Cortex of kidney (tissue), 1 donor: Measurements from ENCODE around the gene TENM4.
"Not testable (repeated sequence)": the region's sequence is repeated elsewhere in the genome, so short reads cannot be mapped to it uniquely, and the experiment has no call there.

Source experiments
- DNase-seq: peaks from one replicate; lab custom pipeline; 2025; lab: John Stamatoyannopoulos, UW

Gene TENM4

GRCh38 chr11:79244798-79245197, 196.0 kb downstream of the TENM4 start:
- no peak for DNase-seq

GRCh38 chr11:79244241-79244772, 196.5 kb downstream of the TENM4 start:
- DNase-seq = no peak

- DNase-seq = no peak
Observed at GRCh38 chr11:79243422-79244210, 197.2 kb downstream of the TENM4 start.

GRCh38 chr11:79242616-79243015, 198.2 kb downstream of the TENM4 start:
- no peak for DNase-seq

- no peak for DNase-seq
Observed at GRCh38 chr11:79241852-79242241, 199.0 kb downstream of the TENM4 start.

GRCh38 chr11:79241205-79241851, 199.5 kb downstream of the TENM4 start:
- DNase-seq = no peak

- no peak for DNase-seq
Observed at GRCh38 chr11:79237703-79238102, 203.1 kb downstream of the TENM4 start.

GRCh38 chr11:79237091-79237490, 203.7 kb downstream of the TENM4 start:
- no peak for DNase-seq

- DNase-seq = no peak
Observed at GRCh38 chr11:79236541-79236971, 204.3 kb downstream of the TENM4 start.

GRCh38 chr11:79235696-79236095, 205.1 kb downstream of the TENM4 start:
- no peak for DNase-seq

GRCh38 chr11:79232346-79232745, 208.5 kb downstream of the TENM4 start:
- no peak for DNase-seq

GRCh38 chr11:79229047-79229446, 211.8 kb downstream of the TENM4 start:
- DNase-seq = no peak

GRCh38 chr11:79227767-79228755, 212.8 kb downstream of the TENM4 start:
- no peak for DNase-seq

GRCh38 chr11:79227308-79227707, 213.5 kb downstream of the TENM4 start:
- no peak for DNase-seq

GRCh38 chr11:79226126-79226525, 214.7 kb downstream of the TENM4 start:
- no peak for DNase-seq

- not testable (repeated sequence) for DNase-seq
Observed at GRCh38 chr11:79222163-79222562, 218.7 kb downstream of the TENM4 start.

- no peak for DNase-seq
Observed at GRCh38 chr11:79221444-79222130, 219.2 kb downstream of the TENM4 start.

- DNase-seq = no peak
Observed at GRCh38 chr11:79220171-79220570, 220.7 kb downstream of the TENM4 start.

- no peak for DNase-seq
Observed at GRCh38 chr11:79219186-79220045, 221.4 kb downstream of the TENM4 start.

GRCh38 chr11:79212741-79213190, 228.1 kb downstream of the TENM4 start:
- no peak for DNase-seq
